Activated CD8-positive, alpha-beta T cell treated with anti-CD3 and anti-CD28 coated beads for 36 hours (primary cell): ENCODE data around the gene VWA7. TPM values are rescaled to one million over a fixed set of nuclear protein-coding genes. Genes with fewer than 3 reads are reported as not detected.

Experiments
- ATAC-seq: fragments of 200-7000 bp; cut with Tn5 transposase; one replicate; pipeline ENCODE4 v1.10.0; 2021; ENCODE audit warnings: mild to moderate bottlenecking, moderate library complexity
- CTCF ChIA-PET: fragments of 350-600 bp; sonication (Branson Sonifier 250); formaldehyde crosslinking; loops from one replicate; lab custom pipeline; 2021; ENCODE audit warnings: antibody characterized with exemption; lab: Charles Lee
- POLR2A ChIA-PET: fragments of 350-600 bp; sonication (Branson Sonifier 250); formaldehyde crosslinking; loops from one replicate; lab custom pipeline; 2021; ENCODE audit warnings: antibody characterized with exemption; lab: Charles Lee
- DNase-seq: peaks from one replicate; pipeline ENCODE4 v3.0.0-alpha.2; 2020
- H3K27ac Mint-ChIP-seq: one replicate; pipeline ENCODE4 v1.8.0; 2021; ENCODE audit warnings: mild to moderate bottlenecking, mixed read lengths
- H3K27me3 Mint-ChIP-seq: one replicate; pipeline ENCODE4 v1.8.0; 2021; ENCODE audit warnings: mixed read lengths
- H3K36me3 Mint-ChIP-seq: one replicate; pipeline ENCODE4 v1.8.0; 2021; ENCODE audit warnings: low read depth, mixed read lengths
- H3K4me1 Mint-ChIP-seq: one replicate; pipeline ENCODE4 v1.8.0; 2021; ENCODE audit warnings: low read depth, mixed read lengths
- H3K4me3 Mint-ChIP-seq: one replicate; pipeline ENCODE4 v1.8.0; 2021; ENCODE audit warnings: mild to moderate bottlenecking, moderate library complexity, mixed read lengths
- H3K9me3 Mint-ChIP-seq: one replicate; pipeline ENCODE4 v1.8.0; 2021; ENCODE audit warnings: mixed read lengths
- CTCF ChIP-seq: fragments of 200-600 bp; IDR thresholded peaks from one replicate; pipeline ENCODE4 v1.8.0; 2022; ENCODE audit warnings: antibody characterized with exemption, mild to moderate bottlenecking
- intact Hi-C: fragments of 100-400 bp; cut with micrococcal nuclease; formaldehyde crosslinking; loops from one replicate; pipeline ENCODE4 v1.10.0; 2022
- total RNA-seq, 2 experiments: library from RNA; stranded (reverse); gene quantifications; one replicate each; pipeline ENCODE4 v1.2.3, GENCODE V29; 2021

VWA7 gene
- total RNA-seq, 2 experiments from 2014 or later = 1.6 TPM

DNA sequence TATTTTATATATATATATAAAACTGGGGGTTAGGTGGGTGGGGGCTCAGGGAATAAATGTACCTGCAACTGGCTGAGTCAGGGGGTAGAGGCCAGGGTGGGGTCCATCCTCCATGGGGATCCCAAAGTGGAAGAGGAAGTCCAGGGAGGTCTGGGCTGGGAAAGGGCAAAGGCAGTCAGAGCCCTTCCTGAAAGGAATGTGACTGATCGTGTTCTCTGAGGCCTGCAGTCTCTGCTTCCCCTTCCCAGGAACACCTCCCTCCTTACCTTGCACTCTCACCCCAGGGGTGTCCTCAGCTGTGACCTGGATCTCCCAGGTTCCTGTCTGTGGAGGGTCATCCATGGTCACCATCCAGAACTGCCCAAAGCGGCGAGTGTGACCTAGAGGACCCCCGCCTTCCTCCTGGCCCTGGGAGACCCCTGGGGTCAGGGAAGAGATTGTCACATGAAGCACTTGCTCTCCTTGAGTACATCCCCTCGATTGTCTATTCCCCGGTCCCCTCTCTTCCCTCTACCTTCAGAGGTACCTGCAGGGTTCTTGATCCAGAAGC lies 10.0 kb downstream of the VWA7 start:
- no peaks in the 10 kb centered on the region for H3K9me3 Mint-ChIP-seq
- ChIA-PET POLR2A (no interaction called here), CTCF (no interaction called here)

DNA sequence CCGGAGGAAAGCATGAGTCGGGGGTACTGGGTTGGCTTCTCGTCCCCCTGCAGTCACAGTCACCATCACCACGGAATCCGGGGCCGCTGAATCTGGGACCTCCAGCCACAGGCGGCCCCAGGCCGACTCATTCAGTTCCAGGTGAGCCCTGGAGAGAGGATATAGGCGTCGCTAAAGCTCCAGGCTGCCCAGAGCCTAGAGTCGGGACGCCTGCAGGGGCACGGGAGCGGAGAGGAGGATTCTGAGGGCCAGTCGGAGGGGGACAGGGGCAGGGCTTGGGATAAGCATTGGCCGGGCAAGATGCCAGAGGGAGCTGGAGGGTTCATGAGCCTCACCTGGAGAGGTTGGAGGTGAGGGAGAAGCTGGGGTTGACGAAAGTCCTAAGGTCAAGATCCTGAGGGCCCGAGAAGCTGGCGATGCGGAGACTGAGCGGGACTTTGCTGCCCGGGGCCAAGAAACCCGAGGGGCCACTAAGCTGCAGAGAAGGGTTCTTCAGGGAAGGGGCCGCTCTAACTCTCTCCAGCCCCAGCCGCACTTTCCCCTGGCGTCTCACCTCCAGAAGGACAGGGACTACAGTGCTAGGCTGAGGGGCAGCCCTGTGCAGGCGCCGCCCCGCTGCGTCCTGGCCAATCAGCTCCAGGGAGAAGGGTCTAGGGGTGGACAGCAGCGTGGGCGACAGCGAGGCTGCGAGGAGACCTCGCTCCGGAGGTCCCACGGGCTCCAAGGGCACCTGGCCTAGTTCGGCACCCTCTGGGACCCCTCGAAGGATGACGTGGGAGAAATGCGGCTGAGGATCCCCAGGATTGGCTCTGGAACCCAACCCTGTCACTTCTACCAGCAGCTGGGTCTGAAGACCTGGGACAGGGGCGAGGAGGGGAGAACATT lies 11.0 kb downstream of the VWA7 start:
- no peak for DNase-seq
- ChIA-PET CTCF (interaction anchor here (0.6 kb wide), 1 partner anchor 38 kb away, joined by 3 read pairs; no protein-coding TSS in a partner anchor), POLR2A (interaction anchor here (1.1 to 2.0 kb wide), 5 partner anchors 9 to 44 kb away, joined by 4 to 5 read pairs (median 5); partner anchors contain the start of genes LY6G6C, MPIG6B and VWA7)
- no peak for TF ChIP-seq CTCF
- Mint-ChIP-seq H3K27ac (no peak overlapping the region), H3K4me3 (no peak overlapping the region), H3K27me3 (no peaks in the 10 kb centered on the region), H3K36me3 (peaks cover 12% of the 10 kb centered on the region), H3K9me3 (no peaks in the 10 kb centered on the region), H3K4me1 (peaks cover 9% of the 10 kb centered on the region)
- intact Hi-C loops = no loop called here
- ATAC-seq = no peak

More for the DNA sequence above, 10.0 kb downstream of the VWA7 start:
- Mint-ChIP-seq H3K27ac (no peak overlapping the region), H3K4me3 (no peak overlapping the region), H3K4me1 (peaks cover 15% of the 10 kb centered on the region), H3K27me3 (no peaks in the 10 kb centered on the region), H3K36me3 (peaks cover 5% of the 10 kb centered on the region)
- TF ChIP-seq CTCF = no peak
- ATAC-seq = no peak
- intact Hi-C loops = no loop called here
- DNase-seq = no peak

DNA sequence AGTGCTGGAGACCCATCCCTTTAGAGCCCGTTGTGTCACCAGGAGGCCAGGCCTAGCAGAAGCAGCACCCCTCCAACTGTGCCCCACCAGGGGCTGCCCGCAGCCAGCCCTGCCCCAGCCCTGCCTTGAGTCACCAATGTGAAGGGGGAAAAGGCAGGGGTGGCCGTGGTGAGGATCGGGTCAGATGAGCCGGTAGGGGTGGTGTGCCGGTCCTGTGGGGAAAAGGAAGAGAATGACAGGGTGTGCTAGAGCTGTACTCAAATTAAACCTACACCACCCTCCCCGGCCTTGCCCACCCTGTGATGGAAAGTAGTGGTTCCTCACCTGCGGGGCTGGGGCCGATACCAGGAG lies 11.6 kb downstream of the VWA7 start:
- H3K9me3 Mint-ChIP-seq = no peaks in the 10 kb centered on the region
- DNase-seq (no peak), ATAC-seq (no peak)
- intact Hi-C loops = no loop called here
- no peak overlapping the region for H3K27ac Mint-ChIP-seq
- H3K4me1 Mint-ChIP-seq = peaks cover 7% of the 10 kb centered on the region
- H3K4me3 Mint-ChIP-seq = no peak overlapping the region
- no peaks in the 10 kb centered on the region for H3K27me3 Mint-ChIP-seq
- H3K36me3 Mint-ChIP-seq = peaks cover 18% of the 10 kb centered on the region
- POLR2A ChIA-PET = interaction anchor here (1.1 to 2.0 kb wide), 5 partner anchors 9 to 43 kb away, joined by 4 to 5 read pairs (median 5); partner anchors contain the start of genes LY6G6C, MPIG6B and VWA7
- CTCF ChIA-PET = no interaction called here
- no peak for TF ChIP-seq CTCF

DNA sequence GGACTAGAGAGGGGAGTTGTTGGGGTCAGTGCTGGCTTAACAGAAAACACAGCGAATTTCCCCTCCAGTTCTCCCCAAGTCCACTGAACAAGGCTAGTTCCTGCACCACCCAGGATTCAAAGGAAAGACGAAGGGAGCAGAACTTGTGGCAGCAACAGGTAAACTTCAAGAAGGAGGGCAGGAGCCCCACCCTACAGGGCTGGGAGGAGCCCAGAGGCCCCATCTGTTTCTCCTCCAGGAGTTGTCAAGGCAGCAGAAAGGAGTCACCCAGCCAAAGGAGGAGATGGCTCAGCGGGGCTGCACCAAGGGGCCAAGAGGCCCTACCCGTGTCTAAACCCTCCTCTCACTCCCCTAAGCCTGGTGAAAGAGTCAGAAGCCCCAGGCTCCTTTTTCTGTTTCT lies 12.9 kb downstream of the VWA7 start:
- Mint-ChIP-seq H3K27me3 (no peaks in the 10 kb centered on the region), H3K9me3 (no peaks in the 10 kb centered on the region), H3K36me3 (peaks cover 31% of the 10 kb centered on the region), H3K27ac (no peak overlapping the region), H3K4me3 (no peak overlapping the region), H3K4me1 (no peaks in the 10 kb centered on the region)
- ATAC-seq = peak; percentile 18
- no peak for TF ChIP-seq CTCF
- DNase-seq = no peak
- POLR2A ChIA-PET = interaction anchor here (0.7 to 1.5 kb wide), 3 partner anchors 11 to 221 kb away, joined by 3 read pairs; partner anchors contain the start of gene LY6G6F
- intact Hi-C loops = no loop called here
- CTCF ChIA-PET = no interaction called here

DNA sequence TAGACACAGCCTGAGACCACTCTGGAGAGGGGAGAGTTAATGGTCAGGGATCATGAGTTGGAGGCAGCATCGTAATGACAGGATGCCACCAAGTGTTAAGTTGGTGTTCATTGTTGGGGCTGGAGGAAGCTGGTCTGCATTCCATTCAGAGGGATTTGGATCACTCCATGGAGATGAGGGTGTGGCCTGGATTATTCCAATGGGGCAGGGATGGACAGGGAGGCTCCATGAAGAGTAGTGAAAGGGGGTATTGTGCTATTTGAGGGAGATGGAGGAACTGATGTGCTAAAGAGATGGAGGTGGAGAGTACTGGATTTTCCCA lies 13.5 kb downstream of the VWA7 start:
- Mint-ChIP-seq H3K27me3 (no peaks in the 10 kb centered on the region), H3K36me3 (peaks cover 37% of the 10 kb centered on the region), H3K27ac (no peak overlapping the region), H3K9me3 (no peaks in the 10 kb centered on the region), H3K4me3 (no peak overlapping the region), H3K4me1 (no peaks in the 10 kb centered on the region)
- no peak for DNase-seq
- POLR2A ChIA-PET = interaction anchor here (1.0 to 1.5 kb wide), 3 partner anchors 9 to 221 kb away, joined by 3 read pairs; no protein-coding TSS in a partner anchor
- intact Hi-C loops = no loop called here
- CTCF ChIA-PET = no interaction called here
- no peak for ATAC-seq
- TF ChIP-seq CTCF = no peak
